ENCODE results near the gene PSMA6.

DNA sequence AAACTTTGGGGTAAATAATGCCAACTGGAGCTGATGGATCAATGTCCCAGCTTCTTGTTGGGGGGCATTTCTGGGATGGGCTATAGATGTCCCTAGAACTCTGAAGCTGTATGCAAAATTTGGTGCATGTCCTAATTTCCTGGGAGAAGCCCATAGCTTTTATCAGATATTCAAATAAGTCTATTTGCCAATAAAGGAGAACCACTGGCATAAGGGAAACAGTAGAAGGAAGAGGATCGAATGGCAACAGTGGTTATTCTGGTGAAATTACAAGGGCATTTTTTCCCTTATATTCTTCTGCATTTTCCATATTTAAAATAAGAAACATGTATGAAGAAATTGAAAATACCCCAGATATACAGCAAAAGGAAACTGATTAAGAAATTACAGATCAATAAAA is 34.2 kb downstream of the PSMA6 start:
- no peak for TF ChIP-seq EZH2 (IDR thresholded peaks at IDR 0.05; ENCODE audit: low read depth, unreplicated experiment)
- no peak for TF ChIP-seq CTCF (conservative IDR thresholded peaks at IDR 0.05; ENCODE audit: low read depth in 2 of 2)
- TF ChIP-seq POLR2AphosphoS5 (IDR thresholded peaks at IDR 0.05; ENCODE audit: low read depth): no peak
- TF ChIP-seq, protein P1, sequence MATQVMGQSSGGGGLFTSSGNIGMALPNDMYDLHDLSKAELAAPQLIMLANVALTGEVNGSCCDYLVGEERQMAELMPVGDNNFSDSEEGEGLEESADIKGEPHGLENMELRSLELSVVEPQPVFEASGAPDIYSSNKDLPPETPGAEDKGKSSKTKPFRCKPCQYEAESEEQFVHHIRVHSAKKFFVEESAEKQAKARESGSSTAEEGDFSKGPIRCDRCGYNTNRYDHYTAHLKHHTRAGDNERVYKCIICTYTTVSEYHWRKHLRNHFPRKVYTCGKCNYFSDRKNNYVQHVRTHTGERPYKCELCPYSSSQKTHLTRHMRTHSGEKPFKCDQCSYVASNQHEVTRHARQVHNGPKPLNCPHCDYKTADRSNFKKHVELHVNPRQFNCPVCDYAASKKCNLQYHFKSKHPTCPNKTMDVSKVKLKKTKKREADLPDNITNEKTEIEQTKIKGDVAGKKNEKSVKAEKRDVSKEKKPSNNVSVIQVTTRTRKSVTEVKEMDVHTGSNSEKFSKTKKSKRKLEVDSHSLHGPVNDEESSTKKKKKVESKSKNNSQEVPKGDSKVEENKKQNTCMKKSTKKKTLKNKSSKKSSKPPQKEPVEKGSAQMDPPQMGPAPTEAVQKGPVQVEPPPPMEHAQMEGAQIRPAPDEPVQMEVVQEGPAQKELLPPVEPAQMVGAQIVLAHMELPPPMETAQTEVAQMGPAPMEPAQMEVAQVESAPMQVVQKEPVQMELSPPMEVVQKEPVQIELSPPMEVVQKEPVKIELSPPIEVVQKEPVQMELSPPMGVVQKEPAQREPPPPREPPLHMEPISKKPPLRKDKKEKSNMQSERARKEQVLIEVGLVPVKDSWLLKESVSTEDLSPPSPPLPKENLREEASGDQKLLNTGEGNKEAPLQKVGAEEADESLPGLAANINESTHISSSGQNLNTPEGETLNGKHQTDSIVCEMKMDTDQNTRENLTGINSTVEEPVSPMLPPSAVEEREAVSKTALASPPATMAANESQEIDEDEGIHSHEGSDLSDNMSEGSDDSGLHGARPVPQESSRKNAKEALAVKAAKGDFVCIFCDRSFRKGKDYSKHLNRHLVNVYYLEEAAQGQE (IDR thresholded peaks at IDR 0.05; ENCODE audit: unreplicated experiment): no peak
- no peak for TF ChIP-seq EZH2phosphoT487 (IDR thresholded peaks at IDR 0.05; ENCODE audit: unreplicated experiment)
- TF ChIP-seq NANOG (IDR thresholded peaks at IDR 0.05; ENCODE audit: borderline replicate concordance): no peak
- TF ChIP-seq ZNF114 (CRISPR knock-in tag; IDR thresholded peaks at IDR 0.05): no peak
- no peak for TF ChIP-seq JUNB (IDR thresholded peaks at IDR 0.05; ENCODE audit: unreplicated experiment)
- no peak for TF ChIP-seq STAT1 (IDR thresholded peaks at IDR 0.05; ENCODE audit: unreplicated experiment)
- no peak for TF ChIP-seq CREB1 (CRISPR knock-in tag; IDR thresholded peaks at IDR 0.05; ENCODE audit: low read depth)

Measured in GM23338 (cell line).